ENCODE data around the gene LAMB3. TPM values are rescaled to one million over a fixed set of nuclear protein-coding genes. Genes with fewer than 3 reads are reported as not detected.

Gene LAMB3
- total RNA-seq, 1 experiment from 2014 or later: 1.3 TPM

DNA sequence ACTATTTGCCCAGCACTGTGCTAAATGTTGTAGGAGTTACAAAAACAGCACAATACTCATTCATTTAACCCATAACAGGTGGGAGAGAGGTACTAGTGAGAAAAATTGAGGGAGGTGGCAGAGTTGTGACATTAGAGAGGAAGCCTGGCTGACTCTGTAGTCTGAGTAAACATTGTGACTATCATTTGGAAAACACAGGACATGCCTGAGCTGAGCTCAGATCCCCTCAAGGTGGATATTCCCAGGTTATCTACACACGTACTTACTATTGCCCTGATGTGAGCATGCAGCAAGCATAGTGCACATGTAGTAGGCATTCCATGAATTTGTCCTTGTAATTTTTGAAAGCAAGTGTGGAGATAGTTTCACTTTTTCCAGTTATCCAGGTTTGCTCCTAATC lies 57.8 kb downstream of the LAMB3 start:
- Histone ChIP-seq H3K27me3 (ENCODE audit: low read length) (no peaks in the 10 kb centered on the region), H3K36me3 (ENCODE audit: insufficient read depth, low read length) (no peaks in the 10 kb centered on the region), H3K9me3 (ENCODE audit: low read length) (no peaks in the 10 kb centered on the region), H3K79me2 (ENCODE audit: low read length) (no peaks in the 10 kb centered on the region), H3K9me2 (replicated peaks; ENCODE audit: insufficient read depth, low read length) (no peaks in the 10 kb centered on the region), H3K4me1 (ENCODE audit: low read length) (no peaks in the 10 kb centered on the region), H3K4me3 (ENCODE audit: low read length) (no peak overlapping the region), H2AFZ (ENCODE audit: low read length) (no peak overlapping the region), H3K27ac (ENCODE audit: low read length) (no peak overlapping the region), H4K20me1 (ENCODE audit: insufficient read depth, low read depth, low read length) (no peaks in the 10 kb centered on the region), H3K9ac (ENCODE audit: low read length) (no peak overlapping the region), H3K4me2 (ENCODE audit: low read depth, low read length, poor library complexity, severe bottlenecking) (no peak overlapping the region)
- no peak for DNase-seq

DNA sequence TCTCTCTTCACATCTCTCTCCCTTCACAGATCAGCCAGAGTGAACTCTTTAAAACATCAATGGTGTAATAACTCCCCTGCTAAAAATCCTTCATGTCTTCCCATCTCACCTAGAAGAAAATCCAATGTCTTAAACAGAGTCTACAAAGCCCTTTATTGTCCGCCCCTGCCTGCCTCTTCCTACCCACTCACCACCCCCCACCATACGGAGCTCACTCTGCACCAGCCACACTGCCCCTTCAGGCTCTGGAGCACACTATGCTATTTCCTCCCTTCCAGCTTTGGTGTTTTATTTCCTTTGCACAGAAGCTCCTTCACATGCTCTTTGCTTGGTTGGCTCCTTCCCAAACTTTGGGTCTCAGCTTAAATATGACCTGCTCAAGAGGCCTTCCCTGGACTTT lies 58.5 kb downstream of the LAMB3 start:
- Histone ChIP-seq H2AFZ (ENCODE audit: low read length) (no peak overlapping the region), H3K9me3 (ENCODE audit: low read length) (no peaks in the 10 kb centered on the region), H3K9me2 (replicated peaks; ENCODE audit: insufficient read depth, low read length) (no peaks in the 10 kb centered on the region), H3K4me3 (ENCODE audit: low read length) (no peak overlapping the region), H3K36me3 (ENCODE audit: insufficient read depth, low read length) (no peaks in the 10 kb centered on the region), H3K4me1 (ENCODE audit: low read length) (no peaks in the 10 kb centered on the region), H3K27me3 (ENCODE audit: low read length) (no peaks in the 10 kb centered on the region), H3K79me2 (ENCODE audit: low read length) (no peaks in the 10 kb centered on the region), H3K4me2 (ENCODE audit: low read depth, low read length, poor library complexity, severe bottlenecking) (no peak overlapping the region), H3K9ac (ENCODE audit: low read length) (no peak overlapping the region), H3K27ac (ENCODE audit: low read length) (no peak overlapping the region), H4K20me1 (ENCODE audit: insufficient read depth, low read depth, low read length) (no peaks in the 10 kb centered on the region)
- no peak for DNase-seq

DNA sequence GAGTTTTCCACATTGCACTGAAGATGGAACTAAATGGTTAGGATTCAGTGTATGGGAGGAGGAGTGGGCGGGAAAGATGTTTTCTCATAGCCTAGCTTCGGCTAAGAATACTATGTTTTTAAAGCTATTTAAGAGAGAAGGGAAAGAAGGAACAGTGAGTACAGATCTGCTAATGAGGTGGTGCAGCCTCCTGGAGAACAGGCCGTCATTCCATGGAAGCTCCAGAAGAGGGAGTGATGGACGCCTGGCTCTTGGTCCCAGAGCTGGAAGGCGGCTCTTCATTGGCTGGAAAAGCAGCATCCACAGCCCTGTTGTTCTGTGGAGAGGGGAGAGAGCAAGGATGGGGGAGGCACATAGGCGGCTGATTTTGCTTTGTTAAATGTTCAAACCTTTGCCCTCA lies 61.8 kb downstream of the LAMB3 start:
- H3K36me3 ChIP-seq (ENCODE audit: insufficient read depth, low read length): no peaks in the 10 kb centered on the region
- H3K9me2 ChIP-seq (replicated peaks; ENCODE audit: insufficient read depth, low read length): no peaks in the 10 kb centered on the region
- H3K27ac ChIP-seq (ENCODE audit: low read length): no peak overlapping the region
- no peaks in the 10 kb centered on the region for H4K20me1 ChIP-seq (ENCODE audit: insufficient read depth, low read depth, low read length)
- no peak overlapping the region for H2AFZ ChIP-seq (ENCODE audit: low read length)
- no peaks in the 10 kb centered on the region for H3K4me1 ChIP-seq (ENCODE audit: low read length)
- H3K4me2 ChIP-seq (ENCODE audit: low read depth, low read length, poor library complexity, severe bottlenecking): no peak overlapping the region
- H3K79me2 ChIP-seq (ENCODE audit: low read length): no peaks in the 10 kb centered on the region
- no peaks in the 10 kb centered on the region for H3K9me3 ChIP-seq (ENCODE audit: low read length)
- DNase-seq: no peak
- no peak overlapping the region for H3K9ac ChIP-seq (ENCODE audit: low read length)
- H3K4me3 ChIP-seq (ENCODE audit: low read length): no peak overlapping the region
- H3K27me3 ChIP-seq (ENCODE audit: low read length): no peaks in the 10 kb centered on the region

DNA sequence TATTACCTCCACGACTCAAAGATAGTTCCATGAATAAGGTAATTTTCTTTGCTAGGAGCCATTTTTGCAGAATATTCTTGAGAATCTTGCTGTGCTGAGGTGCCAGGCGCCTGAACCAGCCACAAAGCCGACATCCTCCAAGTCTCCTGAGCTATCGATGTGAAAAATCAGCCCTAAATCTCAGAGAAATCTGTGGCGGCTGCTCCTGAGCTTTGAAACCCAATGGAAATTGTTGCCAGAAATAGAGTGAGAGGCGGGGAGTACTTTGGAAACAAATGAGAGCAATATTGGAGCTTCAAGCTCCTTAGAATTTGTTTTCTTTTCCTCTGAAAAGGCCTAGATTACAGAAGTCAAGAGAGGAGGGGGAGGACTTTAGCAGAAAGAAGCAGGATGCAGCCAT lies 62.4 kb downstream of the LAMB3 start:
- Histone ChIP-seq H3K27ac (ENCODE audit: low read length) (no peak overlapping the region), H3K9me3 (ENCODE audit: low read length) (no peaks in the 10 kb centered on the region), H3K27me3 (ENCODE audit: low read length) (no peaks in the 10 kb centered on the region), H3K9me2 (replicated peaks; ENCODE audit: insufficient read depth, low read length) (no peaks in the 10 kb centered on the region), H4K20me1 (ENCODE audit: insufficient read depth, low read depth, low read length) (no peaks in the 10 kb centered on the region), H3K4me3 (ENCODE audit: low read length) (no peak overlapping the region), H3K4me1 (ENCODE audit: low read length) (no peaks in the 10 kb centered on the region), H3K9ac (ENCODE audit: low read length) (no peak overlapping the region), H3K36me3 (ENCODE audit: insufficient read depth, low read length) (no peaks in the 10 kb centered on the region), H3K79me2 (ENCODE audit: low read length) (no peaks in the 10 kb centered on the region), H3K4me2 (ENCODE audit: low read depth, low read length, poor library complexity, severe bottlenecking) (no peak overlapping the region), H2AFZ (ENCODE audit: low read length) (no peak overlapping the region)
- no peak for DNase-seq

DNA sequence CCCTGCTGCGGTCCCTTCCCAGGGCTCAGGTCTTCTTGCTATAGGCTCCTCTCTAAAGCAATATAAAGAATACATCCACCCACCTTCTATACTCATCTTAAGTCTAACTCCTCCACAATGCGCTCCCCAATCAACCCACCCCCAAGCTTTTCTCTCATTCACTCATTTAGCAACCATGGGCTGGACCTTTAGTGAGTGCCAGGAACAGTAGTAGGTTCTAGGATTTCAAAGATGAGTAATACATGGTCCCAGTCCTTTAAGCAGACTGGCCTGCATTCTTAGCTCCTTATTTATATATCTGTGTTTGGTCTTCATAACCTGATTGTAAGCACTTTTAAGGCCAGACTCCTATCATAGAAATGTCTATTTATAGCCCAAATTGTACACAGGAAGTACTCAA lies 62.8 kb downstream of the LAMB3 start:
- Histone ChIP-seq H3K79me2 (ENCODE audit: low read length) (no peaks in the 10 kb centered on the region), H2AFZ (ENCODE audit: low read length) (no peak overlapping the region), H3K27me3 (ENCODE audit: low read length) (no peaks in the 10 kb centered on the region), H3K27ac (ENCODE audit: low read length) (no peak overlapping the region), H3K9me3 (ENCODE audit: low read length) (no peaks in the 10 kb centered on the region), H3K9me2 (replicated peaks; ENCODE audit: insufficient read depth, low read length) (no peaks in the 10 kb centered on the region), H3K4me3 (ENCODE audit: low read length) (no peak overlapping the region), H3K9ac (ENCODE audit: low read length) (no peak overlapping the region), H3K4me2 (ENCODE audit: low read depth, low read length, poor library complexity, severe bottlenecking) (no peak overlapping the region), H4K20me1 (ENCODE audit: insufficient read depth, low read depth, low read length) (no peaks in the 10 kb centered on the region), H3K4me1 (ENCODE audit: low read length) (no peaks in the 10 kb centered on the region), H3K36me3 (ENCODE audit: insufficient read depth, low read length) (no peaks in the 10 kb centered on the region)
- no peak for DNase-seq

DNA sequence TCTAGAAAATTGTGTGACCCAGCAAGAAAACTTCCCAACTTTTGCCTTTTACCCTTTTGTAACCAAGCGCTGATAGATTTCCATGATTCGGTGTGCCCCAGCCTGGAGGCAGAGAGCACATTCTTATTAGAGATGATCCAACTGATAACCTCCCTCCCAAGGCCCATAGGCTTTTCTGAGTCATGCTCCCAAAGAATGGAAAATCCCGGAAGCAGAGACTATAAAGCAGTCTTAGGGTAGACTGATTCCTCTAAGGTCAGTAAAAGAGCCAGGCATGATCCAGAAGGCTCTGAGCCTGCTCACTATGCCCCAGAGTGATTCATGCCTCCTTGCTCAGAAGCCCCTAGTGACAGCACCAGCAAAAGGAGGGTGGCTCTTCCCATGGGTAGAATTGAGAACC lies 64.4 kb downstream of the LAMB3 start:
- H3K9ac ChIP-seq (ENCODE audit: low read length): no peak overlapping the region
- no peaks in the 10 kb centered on the region for H3K27me3 ChIP-seq (ENCODE audit: low read length)
- no peaks in the 10 kb centered on the region for H3K36me3 ChIP-seq (ENCODE audit: insufficient read depth, low read length)
- H3K79me2 ChIP-seq (ENCODE audit: low read length): no peaks in the 10 kb centered on the region
- H3K9me2 ChIP-seq (replicated peaks; ENCODE audit: insufficient read depth, low read length): no peaks in the 10 kb centered on the region
- H2AFZ ChIP-seq (ENCODE audit: low read length): no peak overlapping the region
- H3K4me2 ChIP-seq (ENCODE audit: low read depth, low read length, poor library complexity, severe bottlenecking): no peak overlapping the region
- no peak for DNase-seq
- H3K9me3 ChIP-seq (ENCODE audit: low read length): no peaks in the 10 kb centered on the region
- H4K20me1 ChIP-seq (ENCODE audit: insufficient read depth, low read depth, low read length): no peaks in the 10 kb centered on the region
- H3K27ac ChIP-seq (ENCODE audit: low read length): no peak overlapping the region
- H3K4me3 ChIP-seq (ENCODE audit: low read length): no peak overlapping the region
- no peaks in the 10 kb centered on the region for H3K4me1 ChIP-seq (ENCODE audit: low read length)

DNA sequence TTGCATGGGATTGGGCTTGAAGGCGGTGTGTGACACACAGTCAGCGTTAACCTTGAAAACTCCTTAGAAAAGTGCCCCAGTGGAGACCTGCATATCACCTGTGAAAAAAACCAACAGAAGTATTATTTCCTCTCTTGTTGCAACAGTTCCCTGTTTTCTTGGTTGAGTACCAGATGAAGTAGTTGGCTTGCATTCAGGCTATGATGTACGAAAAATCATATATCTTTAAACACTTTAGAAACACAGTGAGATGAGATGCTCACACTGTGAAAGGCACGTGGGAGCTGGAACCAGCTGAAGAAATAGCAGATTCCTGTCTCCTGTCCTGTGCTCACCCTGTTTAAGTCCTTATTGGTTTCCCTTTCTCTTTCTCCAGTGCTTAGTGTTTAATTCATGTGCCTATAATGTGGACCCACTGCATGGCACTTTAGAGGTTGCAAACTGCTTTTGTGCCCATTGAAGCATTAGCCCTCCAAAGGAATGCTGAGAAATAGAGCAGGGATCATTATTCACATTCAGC lies 65.9 kb downstream of the LAMB3 start:
- Histone ChIP-seq H3K4me1 (ENCODE audit: low read length) (no peaks in the 10 kb centered on the region), H3K27ac (ENCODE audit: low read length) (no peak overlapping the region), H3K27me3 (ENCODE audit: low read length) (no peaks in the 10 kb centered on the region), H2AFZ (ENCODE audit: low read length) (no peak overlapping the region), H3K36me3 (ENCODE audit: insufficient read depth, low read length) (no peaks in the 10 kb centered on the region), H3K79me2 (ENCODE audit: low read length) (no peaks in the 10 kb centered on the region), H3K9me3 (ENCODE audit: low read length) (no peaks in the 10 kb centered on the region), H3K9me2 (replicated peaks; ENCODE audit: insufficient read depth, low read length) (no peaks in the 10 kb centered on the region), H4K20me1 (ENCODE audit: insufficient read depth, low read depth, low read length) (no peaks in the 10 kb centered on the region), H3K4me3 (ENCODE audit: low read length) (no peak overlapping the region), H3K4me2 (ENCODE audit: low read depth, low read length, poor library complexity, severe bottlenecking) (no peak overlapping the region), H3K9ac (ENCODE audit: low read length) (no peak overlapping the region)
- no peak for DNase-seq

DNA sequence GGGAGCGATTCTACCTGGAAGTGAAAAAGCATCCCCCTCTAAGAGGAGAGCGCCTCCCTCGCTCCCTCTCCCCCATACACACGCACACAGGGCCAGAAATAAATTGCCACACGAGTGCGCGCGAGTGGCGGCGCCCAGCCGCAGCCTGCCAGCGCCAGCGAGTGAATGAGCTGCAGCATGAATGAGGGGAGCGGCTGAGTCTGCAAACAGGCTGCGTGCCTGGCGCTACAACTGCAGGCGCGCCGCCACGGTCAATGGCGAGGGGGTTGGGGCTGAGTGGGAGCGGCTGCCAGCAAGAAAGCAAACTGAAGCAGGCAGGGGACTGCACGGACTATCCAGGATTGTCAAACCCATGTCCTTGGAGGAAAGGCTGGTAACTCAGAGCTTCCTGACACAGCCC lies 66.6 kb downstream of the LAMB3 start:
- Histone ChIP-seq H3K9ac (ENCODE audit: low read length) (no peak overlapping the region), H3K4me2 (ENCODE audit: low read depth, low read length, poor library complexity, severe bottlenecking) (no peak overlapping the region), H3K9me3 (ENCODE audit: low read length) (no peaks in the 10 kb centered on the region), H3K27ac (ENCODE audit: low read length) (no peak overlapping the region), H3K27me3 (ENCODE audit: low read length) (no peaks in the 10 kb centered on the region), H4K20me1 (ENCODE audit: insufficient read depth, low read depth, low read length) (no peaks in the 10 kb centered on the region), H3K4me3 (ENCODE audit: low read length) (no peak overlapping the region), H3K79me2 (ENCODE audit: low read length) (no peaks in the 10 kb centered on the region), H3K36me3 (ENCODE audit: insufficient read depth, low read length) (no peaks in the 10 kb centered on the region), H3K9me2 (replicated peaks; ENCODE audit: insufficient read depth, low read length) (no peaks in the 10 kb centered on the region), H3K4me1 (ENCODE audit: low read length) (no peaks in the 10 kb centered on the region), H2AFZ (ENCODE audit: low read length) (no peak overlapping the region)
- DNase-seq: no peak

DNA sequence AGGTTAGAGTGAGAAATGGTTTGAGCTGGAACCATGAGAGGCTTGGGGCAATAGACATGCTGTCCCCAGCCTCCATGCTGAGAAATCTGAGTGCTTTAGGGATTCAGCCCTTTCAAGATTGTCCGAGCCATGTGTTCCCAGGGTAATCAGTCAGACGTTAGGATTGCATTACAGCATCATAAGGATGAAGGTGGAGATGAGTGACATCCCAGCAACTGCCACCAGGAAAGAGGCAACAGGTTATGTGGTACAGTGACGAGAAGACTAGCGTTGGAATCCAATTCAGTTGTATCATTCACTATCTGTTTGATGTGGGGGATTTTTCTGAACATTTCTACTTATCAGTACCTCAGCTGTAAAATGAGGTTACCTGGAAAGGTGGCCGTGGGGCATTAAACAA lies 67.0 kb downstream of the LAMB3 start:
- Histone ChIP-seq H3K4me2 (ENCODE audit: low read depth, low read length, poor library complexity, severe bottlenecking) (no peak overlapping the region), H3K4me3 (ENCODE audit: low read length) (no peak overlapping the region), H3K9me3 (ENCODE audit: low read length) (no peaks in the 10 kb centered on the region), H3K9ac (ENCODE audit: low read length) (no peak overlapping the region), H2AFZ (ENCODE audit: low read length) (no peak overlapping the region), H3K27me3 (ENCODE audit: low read length) (no peaks in the 10 kb centered on the region), H4K20me1 (ENCODE audit: insufficient read depth, low read depth, low read length) (no peaks in the 10 kb centered on the region), H3K9me2 (replicated peaks; ENCODE audit: insufficient read depth, low read length) (no peaks in the 10 kb centered on the region), H3K79me2 (ENCODE audit: low read length) (no peaks in the 10 kb centered on the region), H3K36me3 (ENCODE audit: insufficient read depth, low read length) (no peaks in the 10 kb centered on the region), H3K4me1 (ENCODE audit: low read length) (no peaks in the 10 kb centered on the region), H3K27ac (ENCODE audit: low read length) (no peak overlapping the region)
- no peak for DNase-seq
